ENCODE measurements around the gene VTI1A. TPM values are rescaled to one million over a fixed set of nuclear protein-coding genes. Genes with fewer than 3 reads are reported as not detected.

Gene VTI1A
- total RNA-seq, 1 donor from 2014 or later = 33.3 TPM

- Mint-ChIP-seq H3K27me3 (ENCODE audit: low read depth, unreplicated experiment) (no peaks in the 10 kb centered on the region), H3K9me3 (ENCODE audit: unreplicated experiment) (no peaks in the 10 kb centered on the region), H3K4me3 (ENCODE audit: unreplicated experiment) (no peak overlapping the region), H3K4me1 (ENCODE audit: low read depth, unreplicated experiment) (peaks cover 11% of the 10 kb centered on the region), H3K27ac (ENCODE audit: unreplicated experiment) (no peak overlapping the region), H3K36me3 (ENCODE audit: low read depth, unreplicated experiment) (peaks cover 12% of the 10 kb centered on the region)
- H3K36me3 ChIP-seq (ENCODE audit: insufficient read depth, low read length) = no peaks in the 10 kb centered on the region
- TF ChIP-seq EZH2 (IDR thresholded peaks at IDR 0.05; ENCODE audit: insufficient read depth, low read length) = no peak
- H2AFZ ChIP-seq (ENCODE audit: low read depth, low read length) = no peak overlapping the region
- DNase-seq (ENCODE audit: low read depth) (no peak), FAIRE-seq (no peak)
- H3K9ac ChIP-seq (ENCODE audit: low read length) = no peak overlapping the region
- H3K27me3 ChIP-seq (ENCODE audit: insufficient read depth, low read length) = no peaks in the 10 kb centered on the region
- no peaks in the 10 kb centered on the region for H3K9me3 ChIP-seq (ENCODE audit: insufficient read depth, low read depth, low read length)
- H3K4me1 ChIP-seq (ENCODE audit: insufficient read depth, low read length) = no peaks in the 10 kb centered on the region
- no peak overlapping the region for H3K4me3 ChIP-seq (ENCODE audit: insufficient read depth, low read depth, low read length)
- no peak overlapping the region for H3K27ac ChIP-seq (ENCODE audit: low read depth, low read length)
- H3K4me2 ChIP-seq (ENCODE audit: low read length) = no peak overlapping the region
- peaks cover 22% of the 10 kb centered on the region for H4K20me1 ChIP-seq (ENCODE audit: insufficient read depth, low read length)
- no peaks in the 10 kb centered on the region for H3K79me2 ChIP-seq (ENCODE audit: insufficient read depth, low read length)
Measured at GRCh38 chr10:112507988-112508387, 61.0 kb downstream of the VTI1A start.

GRCh38 chr10:112509558-112510291, 62.7 kb downstream of the VTI1A start:
- no peak overlapping the region for H2AFZ ChIP-seq (ENCODE audit: low read depth, low read length)
- no peaks in the 10 kb centered on the region for H3K36me3 ChIP-seq (ENCODE audit: insufficient read depth, low read length)
- no peaks in the 10 kb centered on the region for H3K9me3 ChIP-seq (ENCODE audit: insufficient read depth, low read depth, low read length)
- no peak for FAIRE-seq
- H3K9ac ChIP-seq (ENCODE audit: low read length) = no peak overlapping the region
- H3K79me2 ChIP-seq (ENCODE audit: insufficient read depth, low read length) = no peaks in the 10 kb centered on the region
- H3K4me2 ChIP-seq (ENCODE audit: low read length) = no peak overlapping the region
- no peak overlapping the region for H3K27ac ChIP-seq (ENCODE audit: low read depth, low read length)
- TF ChIP-seq EZH2 (IDR thresholded peaks at IDR 0.05; ENCODE audit: insufficient read depth, low read length) (no peak), CTCF (IDR thresholded peaks at IDR 0.05; ENCODE audit: insufficient read depth, low read depth, low read length) (no peak)
- Mint-ChIP-seq H3K36me3 (ENCODE audit: low read depth, unreplicated experiment) (peaks cover 12% of the 10 kb centered on the region), H3K27ac (ENCODE audit: unreplicated experiment) (no peak overlapping the region), H3K27me3 (ENCODE audit: low read depth, unreplicated experiment) (no peaks in the 10 kb centered on the region), H3K4me3 (ENCODE audit: unreplicated experiment) (no peak overlapping the region), H3K9me3 (ENCODE audit: unreplicated experiment) (no peaks in the 10 kb centered on the region), H3K4me1 (ENCODE audit: low read depth, unreplicated experiment) (peaks cover 11% of the 10 kb centered on the region)
- no peaks in the 10 kb centered on the region for H3K4me1 ChIP-seq (ENCODE audit: insufficient read depth, low read length)
- H4K20me1 ChIP-seq (ENCODE audit: insufficient read depth, low read length) = peaks cover 22% of the 10 kb centered on the region
- no peak overlapping the region for H3K4me3 ChIP-seq (ENCODE audit: insufficient read depth, low read depth, low read length)
- no peaks in the 10 kb centered on the region for H3K27me3 ChIP-seq (ENCODE audit: insufficient read depth, low read length)
- no peak for DNase-seq (ENCODE audit: low read depth)

GRCh38 chr10:112510384-112510783, 63.4 kb downstream of the VTI1A start:
- no peaks in the 10 kb centered on the region for H3K79me2 ChIP-seq (ENCODE audit: insufficient read depth, low read length)
- TF ChIP-seq CTCF (IDR thresholded peaks at IDR 0.05; ENCODE audit: insufficient read depth, low read depth, low read length) = no peak
- TF ChIP-seq EZH2 (IDR thresholded peaks at IDR 0.05; ENCODE audit: insufficient read depth, low read length) = no peak
- no peaks in the 10 kb centered on the region for H3K9me3 ChIP-seq (ENCODE audit: insufficient read depth, low read depth, low read length)
- H3K27ac ChIP-seq (ENCODE audit: low read depth, low read length) = no peak overlapping the region
- no peak overlapping the region for H3K4me3 ChIP-seq (ENCODE audit: insufficient read depth, low read depth, low read length)
- H3K36me3 Mint-ChIP-seq (ENCODE audit: low read depth, unreplicated experiment) = peaks cover 12% of the 10 kb centered on the region
- H3K4me1 ChIP-seq (ENCODE audit: insufficient read depth, low read length) = no peaks in the 10 kb centered on the region
- no peaks in the 10 kb centered on the region for H3K27me3 ChIP-seq (ENCODE audit: insufficient read depth, low read length)
- no peaks in the 10 kb centered on the region for H3K36me3 ChIP-seq (ENCODE audit: insufficient read depth, low read length)
- H3K27ac Mint-ChIP-seq (ENCODE audit: unreplicated experiment) = no peak overlapping the region
- DNase-seq (ENCODE audit: low read depth) = no peak
- H2AFZ ChIP-seq (ENCODE audit: low read depth, low read length) = no peak overlapping the region
- H3K9ac ChIP-seq (ENCODE audit: low read length) = no peak overlapping the region
- H3K4me1 Mint-ChIP-seq (ENCODE audit: low read depth, unreplicated experiment) = peaks cover 11% of the 10 kb centered on the region
- H3K4me3 Mint-ChIP-seq (ENCODE audit: unreplicated experiment) = no peak overlapping the region
- no peak overlapping the region for H3K4me2 ChIP-seq (ENCODE audit: low read length)
- H4K20me1 ChIP-seq (ENCODE audit: insufficient read depth, low read length) = peaks cover 22% of the 10 kb centered on the region
- no peaks in the 10 kb centered on the region for H3K9me3 Mint-ChIP-seq (ENCODE audit: unreplicated experiment)
- FAIRE-seq = no peak
- no peaks in the 10 kb centered on the region for H3K27me3 Mint-ChIP-seq (ENCODE audit: low read depth, unreplicated experiment)

Measured in astrocyte (in vitro differentiated cells and primary cell).